GM23248 (cell line): ENCODE results near the gene KRT33B.

Experiments
- EZH2 ChIP-seq: fragments of 200-600 bp; sonication (generic); IDR thresholded peaks from 2 replicates; pipeline ENCODE4 v1.6.1; 2018; ENCODE audit warnings: antibody characterized with exemption, mild to moderate bottlenecking; ENCODE audit not compliant: insufficient read depth, poor library complexity, severe bottlenecking
- EZH2phosphoT487 ChIP-seq: fragments of 200-600 bp; sonication (generic); IDR thresholded peaks from 2 replicates; pipeline ENCODE4 v1.6.1; 2018; ENCODE audit warnings: antibody characterized with exemption, moderate library complexity, mild to moderate bottlenecking, low read depth; ENCODE audit not compliant: insufficient read depth

GRCh38 chr17:41377546-41377945 is 7.9 kb upstream of the KRT33B start:
- TF ChIP-seq EZH2phosphoT487: no peak
- no peak for TF ChIP-seq EZH2
